Stomach (tissue), 9 donors: Measurements from ENCODE around the gene CARD10. TPM values are rescaled to one million over a fixed set of nuclear protein-coding genes. Genes with fewer than 3 reads are reported as not detected.
"Not testable (repeated sequence)": the region's sequence is repeated elsewhere in the genome, so short reads cannot be mapped to it uniquely, and the experiment has no call there.

Experiments used
- DNase-seq, 2 donors: peaks; one replicate each; pipeline versions ENCODE4 v3.0.0 to v3.0.0-alpha.2; 2013 to 2019
- H3K27ac ChIP-seq, 5 donors: fragments of 200-600 bp in 4 of 5; sonication (generic) in 4 of 5; one replicate each; pipeline ENCODE4 v1.5.1; 2013 to 2019; ENCODE audit warnings: mild to moderate bottlenecking in 1 of 5, moderate library complexity in 1 of 5
- H3K27me3 ChIP-seq, 3 donors: fragments of 200-600 bp; sonication (generic); one replicate each; pipeline ENCODE4 v1.5.1; 2017 to 2019; ENCODE audit warnings: mixed run types in 1 of 3
- H3K36me3 ChIP-seq, 4 donors: fragments of 200-600 bp; sonication (generic); 1 replicate in 3 of 4; 2 replicates in 1 of 4; pipeline ENCODE4 v1.5.1; 2016 to 2019
- H3K4me1 ChIP-seq, 4 donors: fragments of 200-600 bp; sonication (generic); one replicate each; pipeline ENCODE4 v1.5.1; 2016 to 2019
- H3K4me3 ChIP-seq, 4 donors: fragments of 200-600 bp; sonication (generic) in 3 of 4; one replicate each; pipeline ENCODE4 v1.5.1; 2016 to 2019; ENCODE audit warnings: mild to moderate bottlenecking in 1 of 4
- H3K9me3 ChIP-seq, 4 donors: fragments of 200-600 bp; sonication (generic); one replicate each; pipeline ENCODE4 v1.5.1; 2016 to 2019
- EP300 ChIP-seq: sonication (generic); formaldehyde crosslinking; IDR thresholded peaks from one replicate; pipeline ENCODE4 v1.6.1; 2017; ENCODE audit warnings: antibody characterized with exemption
- POLR2A ChIP-seq, 4 donors: fragments of 450-650 bp; IDR thresholded peaks; one replicate each; pipeline ENCODE4 v1.6.1; 2016; ENCODE audit warnings: antibody characterized with exemption in 4 of 4, control low read depth in 2 of 4, mild to moderate bottlenecking in 1 of 4, moderate library complexity in 1 of 4
- POLR2AphosphoS5 ChIP-seq, 3 donors: sonication (generic); formaldehyde crosslinking; IDR thresholded peaks; one replicate each; pipeline ENCODE4 v1.6.1; 2016; ENCODE audit warnings: antibody characterized with exemption in 3 of 3
- WGBS, 5 donors: extraction: QIAGEN DNeasy Blood & Tissue Kit in 3 of 5; methylation state at CpG; one replicate each; pipeline versions ENCODE4 v1.1.5 to v1.1.7; 2013 to 2018; 5-methylcytosine and 5-hydroxymethylcytosine counted together
- intact Hi-C: fragments of 100-400 bp; cut with DNase I; formaldehyde crosslinking; loops from one replicate; pipeline ENCODE4 v1.15.1; 2023; ENCODE audit warnings: low total_unique reads
- polyA plus RNA-seq, 3 donors: library from polyadenylated mRNA; stranded (reverse); fragments of 200-250 nt; gene quantifications; one replicate each; pipeline ENCODE4 v1.2.3, GENCODE V29; 2013
- total RNA-seq, 5 donors: library from RNA; depleted of rRNA; stranded (reverse); fragments of >200 nt; gene quantifications; one replicate each; pipeline versions ENCODE4 v1.1.0 to v1.2.3, GENCODE V29; 2014 to 2016
- TF ChIP-seq, protein P1 (sequence below), 7 experiments: fragments of 450-650 bp in 4 of 7; fragments of 200-600 bp in 3 of 7; sonication (generic) in 3 of 7; IDR thresholded peaks; one replicate each; pipeline ENCODE4 v1.5.1; 2016 to 2019; ENCODE audit warnings: antibody characterized with exemption in 7 of 7, control low read depth in 2 of 7, mild to moderate bottlenecking in 1 of 7
- donor health status: healthy with polysubstance abuse.
- donor health status: Bipolar disorder and iron deficiency.
- donor health status: healthy.

The CARD10 gene
- total and polyA plus RNA-seq, 8 donors: 5.5 to 120 (median 15.7) TPM

DNA sequence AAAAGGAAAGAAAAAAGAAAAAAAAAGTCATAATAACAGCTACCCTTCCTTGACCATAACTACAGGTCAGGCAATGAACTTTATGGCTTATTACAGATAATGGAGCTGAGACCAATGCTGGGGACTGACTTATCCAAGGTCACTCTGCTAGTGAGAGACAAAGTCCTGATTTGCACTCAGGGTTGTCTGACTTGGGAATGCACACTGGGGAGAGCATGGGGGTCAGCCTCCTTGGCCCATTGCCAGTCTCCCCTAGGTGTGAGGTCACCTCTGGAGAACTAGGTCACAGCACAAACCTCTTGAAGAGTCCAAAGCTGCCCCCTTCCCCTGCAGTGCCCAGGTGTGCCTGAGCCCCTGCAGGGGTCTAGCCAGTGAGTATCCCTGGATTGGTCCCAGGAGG lies 35.8 kb upstream of the CARD10 start:
- Histone ChIP-seq H3K9me3 (no peaks in the 10 kb centered on the region), H3K4me3 (no peak overlapping the region), H3K27ac (no peak overlapping the region), H3K36me3 (no peaks in the 10 kb centered on the region), H3K4me1 (peaks cover 56 to 67% (median 58%) of the 10 kb centered on the region in 4 donors), H3K27me3 (no peaks in the 10 kb centered on the region)
- intact Hi-C loops: no loop called here
- TF ChIP-seq POLR2A (IDR thresholded peaks at IDR 0.05): no peak
- TF ChIP-seq, protein P1, sequence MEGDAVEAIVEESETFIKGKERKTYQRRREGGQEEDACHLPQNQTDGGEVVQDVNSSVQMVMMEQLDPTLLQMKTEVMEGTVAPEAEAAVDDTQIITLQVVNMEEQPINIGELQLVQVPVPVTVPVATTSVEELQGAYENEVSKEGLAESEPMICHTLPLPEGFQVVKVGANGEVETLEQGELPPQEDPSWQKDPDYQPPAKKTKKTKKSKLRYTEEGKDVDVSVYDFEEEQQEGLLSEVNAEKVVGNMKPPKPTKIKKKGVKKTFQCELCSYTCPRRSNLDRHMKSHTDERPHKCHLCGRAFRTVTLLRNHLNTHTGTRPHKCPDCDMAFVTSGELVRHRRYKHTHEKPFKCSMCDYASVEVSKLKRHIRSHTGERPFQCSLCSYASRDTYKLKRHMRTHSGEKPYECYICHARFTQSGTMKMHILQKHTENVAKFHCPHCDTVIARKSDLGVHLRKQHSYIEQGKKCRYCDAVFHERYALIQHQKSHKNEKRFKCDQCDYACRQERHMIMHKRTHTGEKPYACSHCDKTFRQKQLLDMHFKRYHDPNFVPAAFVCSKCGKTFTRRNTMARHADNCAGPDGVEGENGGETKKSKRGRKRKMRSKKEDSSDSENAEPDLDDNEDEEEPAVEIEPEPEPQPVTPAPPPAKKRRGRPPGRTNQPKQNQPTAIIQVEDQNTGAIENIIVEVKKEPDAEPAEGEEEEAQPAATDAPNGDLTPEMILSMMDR (IDR thresholded peaks at IDR 0.05): no peak
- no peak for TF ChIP-seq POLR2AphosphoS5 (IDR thresholded peaks at IDR 0.05)
- no peak for TF ChIP-seq EP300
- DNase-seq: peak in 1 of 2 donors; percentile 23

DNA sequence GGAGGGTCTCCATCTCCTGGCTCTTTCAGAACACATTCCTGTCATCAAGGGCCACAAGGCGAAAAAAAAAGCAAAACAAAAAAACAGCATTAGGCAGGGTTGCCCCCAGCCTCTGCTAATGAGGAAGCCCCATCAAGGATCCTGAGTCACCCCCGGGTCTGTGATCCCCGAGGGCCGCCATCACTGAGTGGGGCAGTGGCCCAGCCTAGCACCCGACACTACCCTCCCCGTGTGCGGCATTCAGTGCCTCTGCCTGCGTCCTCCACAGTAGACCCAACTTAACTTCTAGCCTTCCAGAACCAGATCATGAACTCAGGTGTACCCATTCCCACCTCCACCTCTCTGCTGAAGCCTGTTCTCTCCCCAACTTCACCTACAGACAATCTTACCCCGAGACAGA lies 34.5 kb upstream of the CARD10 start:
- Histone ChIP-seq H3K9me3 (no peaks in the 10 kb centered on the region), H3K27me3 (no peaks in the 10 kb centered on the region), H3K4me3 (no peak overlapping the region), H3K4me1 (peaks cover 58 to 67% (median 60%) of the 10 kb centered on the region in 4 donors), H3K36me3 (no peaks in the 10 kb centered on the region), H3K27ac (peak overlapping the region in 1 of 5 donors; percentile 22)
- intact Hi-C loops: no loop called here
- TF ChIP-seq EP300 (no peak), POLR2AphosphoS5 (IDR thresholded peaks at IDR 0.05) (no peak), POLR2A (IDR thresholded peaks at IDR 0.05) (no peak)
- TF ChIP-seq, protein P1 (IDR thresholded peaks at IDR 0.05): no peak
- no peak for DNase-seq
- WGBS, 5 donors: 89 to 95% (median 91%) methylated on average over 9 of the region's 9 CpGs

DNA sequence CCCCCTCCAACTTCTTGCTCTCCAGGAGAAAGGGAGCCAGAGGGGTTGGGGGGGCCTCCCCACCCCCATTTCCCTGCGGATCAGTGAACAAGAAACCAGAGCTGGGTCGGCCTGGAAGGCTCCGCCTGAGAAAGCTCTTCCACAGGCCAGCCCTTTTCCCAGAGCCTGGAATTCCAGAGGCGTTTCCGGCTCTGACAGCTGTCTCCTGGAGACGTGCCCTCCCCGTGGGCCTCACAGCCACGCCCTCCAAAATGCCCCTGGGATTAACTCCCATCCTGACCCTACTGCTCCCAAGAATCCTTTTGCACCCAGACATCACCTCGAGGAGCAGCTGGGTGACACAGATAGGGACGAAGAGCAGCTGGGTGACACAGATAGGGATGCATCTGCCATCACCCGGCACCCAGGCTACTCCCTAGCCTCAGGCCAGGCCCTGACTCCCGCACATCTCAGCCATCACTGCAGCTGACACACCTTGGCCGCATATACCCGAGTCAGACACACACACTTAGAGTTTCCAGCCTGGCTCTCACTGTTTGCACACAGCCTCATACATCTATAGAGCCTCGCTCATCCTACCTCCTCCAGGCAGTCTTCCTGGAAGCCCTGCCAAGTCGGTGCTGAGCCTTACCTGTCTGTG lies 33.4 kb upstream of the CARD10 start:
- peaks cover 51 to 67% (median 59%) of the 10 kb centered on the region in 4 donors for H3K4me1 ChIP-seq

DNA sequence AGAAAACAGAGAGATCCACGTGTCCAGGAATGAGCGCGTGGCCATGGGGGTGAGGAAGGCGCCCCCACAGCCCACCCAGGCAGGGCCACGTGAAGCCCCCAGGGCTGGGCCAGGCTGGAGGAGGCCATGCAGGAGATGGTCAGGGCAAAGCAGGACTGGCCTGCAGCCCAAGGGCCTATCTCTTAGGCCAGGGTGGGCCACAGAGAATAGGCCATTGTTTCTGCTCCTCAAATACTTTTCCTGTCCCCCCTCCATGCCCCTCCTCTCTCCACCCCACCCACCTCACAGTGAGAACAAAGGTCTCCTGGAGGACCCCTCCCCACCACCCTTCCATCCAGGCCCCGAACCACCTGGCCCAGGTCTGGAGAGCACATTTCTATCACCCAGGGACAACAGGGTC lies 32.8 kb upstream of the CARD10 start:
- DNase-seq: peak in 1 of 2 donors; percentile 23
- intact Hi-C loops: no loop called here
- Histone ChIP-seq H3K36me3 (no peaks in the 10 kb centered on the region), H3K27ac (peak overlapping the region; percentile 18 to 94 (median 72)), H3K27me3 (no peaks in the 10 kb centered on the region), H3K9me3 (no peaks in the 10 kb centered on the region), H3K4me3 (no peak overlapping the region), H3K4me1 (peaks cover 53 to 68% (median 60%) of the 10 kb centered on the region in 4 donors)
- TF ChIP-seq EP300: no peak
- TF ChIP-seq, protein P1 (IDR thresholded peaks at IDR 0.05): no peak
- 61 to 68% (median 65%) methylated on average over 5 to 6 of the region's 6 CpGs for WGBS, 5 donors

More for the DNA sequence above, 33.4 kb upstream of the CARD10 start:
- Histone ChIP-seq H3K36me3 (no peaks in the 10 kb centered on the region), H3K4me3 (no peak overlapping the region), H3K9me3 (no peaks in the 10 kb centered on the region), H3K27ac (peak overlapping the region; percentile 48 to 94 (median 72)), H3K27me3 (no peaks in the 10 kb centered on the region)
- 28 to 36% (median 35%) methylated on average over 13 to 16 of the region's 16 CpGs for WGBS, 5 donors
- intact Hi-C loops: no loop called here
- TF ChIP-seq, protein P1 (IDR thresholded peaks at IDR 0.05): no peak
- TF ChIP-seq POLR2AphosphoS5 (IDR thresholded peaks at IDR 0.05) (no peak), EP300 (no peak), POLR2A (IDR thresholded peaks at IDR 0.05) (no peak)
- peak in 1 of 2 donors; percentile 88 for DNase-seq

DNA sequence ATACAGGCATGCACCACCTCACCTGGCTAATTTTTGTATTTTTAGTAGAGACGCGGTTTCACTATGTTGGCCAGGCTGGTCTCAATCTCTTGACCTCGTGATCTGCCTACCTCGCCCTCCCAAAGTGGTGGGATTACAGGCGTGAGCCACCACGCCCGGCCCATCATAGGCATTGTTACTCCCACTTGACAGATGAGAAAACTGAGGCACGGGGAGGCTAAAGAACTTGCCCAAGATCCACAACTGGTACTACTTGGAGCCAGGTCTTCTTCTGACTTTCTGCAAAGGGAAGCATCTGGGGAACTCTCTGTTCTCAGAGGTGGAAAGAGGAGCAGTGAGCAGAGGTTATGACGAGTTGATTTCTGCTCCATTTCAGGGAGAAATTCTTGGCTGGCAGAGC lies 31.7 kb upstream of the CARD10 start:
- peaks cover 59 to 72% (median 65%) of the 10 kb centered on the region in 4 donors for H3K4me1 ChIP-seq
- intact Hi-C loops, H3K27me3 ChIP-seq, H3K36me3 ChIP-seq, H3K9me3 ChIP-seq, H3K4me3 ChIP-seq: not testable (repeated sequence)
- WGBS, 5 donors: 77 to 87% (median 79%) methylated on average over 9 of the region's 9 CpGs
- peak overlapping the region; percentile 37 to 98 (median 95) for H3K27ac ChIP-seq
- peak in 1 of 2 donors; percentile 1 for DNase-seq
